GM19025 (cell line): ENCODE results near the gene ROPN1.

Experiments used
- ATAC-seq: cut with Tn5 transposase; IDR thresholded peaks from one replicate; pipeline ENCODE4 v1.9.1; 2021; ENCODE audit warnings: mild to moderate bottlenecking, low read depth, moderate library complexity; ENCODE audit not compliant: unreplicated experiment

The ROPN1 gene

GRCh38 chr3:123951522-123952447 is 40.1 kb downstream of the ROPN1 start:
- ATAC-seq: no peak

DNA sequence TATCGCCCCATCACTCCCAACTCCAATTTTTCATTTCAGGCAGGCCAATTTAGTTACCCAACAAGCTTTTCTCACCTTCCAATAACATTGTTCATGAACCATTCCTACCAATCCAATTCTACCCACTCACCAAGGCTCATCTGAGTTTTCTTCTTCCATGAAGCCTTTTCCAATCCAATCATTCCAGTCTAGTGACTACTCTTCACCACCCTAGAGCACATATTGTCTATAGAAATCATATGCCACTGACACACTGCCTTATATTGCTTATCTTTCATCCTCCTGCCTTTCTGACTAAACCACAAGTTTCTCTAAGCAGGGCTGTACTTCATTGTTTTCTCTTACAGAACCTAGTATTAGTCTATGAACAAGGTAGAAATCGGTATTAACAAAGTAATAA is 42.3 kb downstream of the ROPN1 start:
- no peak for ATAC-seq

- ATAC-seq: no peak
These were observed 43.5 kb downstream of the ROPN1 start for GRCh38 chr3:123948449-123948848.

DNA sequence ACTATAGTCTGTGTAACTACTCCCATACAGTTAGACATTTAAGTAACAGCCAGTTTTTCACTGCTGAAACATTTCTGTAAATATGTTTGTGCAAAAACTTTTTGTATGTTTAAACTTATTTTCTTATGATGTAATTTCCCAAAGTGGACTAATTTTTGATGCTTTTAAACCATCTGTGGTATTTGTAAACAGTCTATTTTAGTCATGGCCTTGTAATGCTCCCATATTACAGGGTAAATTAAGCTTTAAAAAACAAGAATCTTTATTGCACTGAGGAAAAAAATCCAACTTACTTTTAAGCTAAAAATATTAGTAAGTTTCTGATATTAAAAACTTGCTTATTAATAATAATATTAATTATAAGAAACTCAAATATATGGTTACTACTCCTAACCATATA is 44.4 kb downstream of the ROPN1 start:
- no peak for ATAC-seq

- no peak for ATAC-seq
These were observed 50.4 kb downstream of the ROPN1 start for GRCh38 chr3:123941542-123941941.

GRCh38 chr3:123941121-123941520 is 50.8 kb downstream of the ROPN1 start:
- ATAC-seq: no peak

- no peak for ATAC-seq
These were observed 52.2 kb downstream of the ROPN1 start for GRCh38 chr3:123939706-123940105.

GRCh38 chr3:123936400-123936799 is 55.5 kb downstream of the ROPN1 start:
- ATAC-seq: no peak

GRCh38 chr3:123935830-123936229 is 56.1 kb downstream of the ROPN1 start:
- ATAC-seq: no peak

- no peak for ATAC-seq
These were observed 57.7 kb downstream of the ROPN1 start for GRCh38 chr3:123934250-123934649.

DNA sequence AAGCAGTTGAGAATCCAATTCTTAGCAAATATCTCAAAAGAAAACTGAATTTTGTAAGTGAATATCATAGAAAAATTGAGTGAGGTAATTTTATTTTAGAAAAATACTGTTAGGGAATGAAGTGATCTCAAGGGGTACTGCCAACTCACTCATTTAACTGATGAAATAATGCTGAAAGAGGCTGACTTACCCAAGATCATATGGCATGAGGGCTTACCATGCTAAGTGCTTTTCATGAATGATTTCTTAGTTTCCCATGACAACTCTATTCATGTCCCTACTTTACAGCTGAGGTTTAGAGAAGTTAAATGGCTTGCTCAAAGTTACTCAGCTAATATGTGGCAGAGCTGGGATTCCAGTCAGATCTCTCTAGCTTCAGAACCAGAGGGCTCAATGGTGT is 61.5 kb downstream of the ROPN1 start:
- no peak for ATAC-seq

- ATAC-seq: no peak
These were observed 62.6 kb downstream of the ROPN1 start for GRCh38 chr3:123929325-123929724.

GRCh38 chr3:123926396-123926795 is 65.5 kb downstream of the ROPN1 start:
- ATAC-seq: no peak

DNA sequence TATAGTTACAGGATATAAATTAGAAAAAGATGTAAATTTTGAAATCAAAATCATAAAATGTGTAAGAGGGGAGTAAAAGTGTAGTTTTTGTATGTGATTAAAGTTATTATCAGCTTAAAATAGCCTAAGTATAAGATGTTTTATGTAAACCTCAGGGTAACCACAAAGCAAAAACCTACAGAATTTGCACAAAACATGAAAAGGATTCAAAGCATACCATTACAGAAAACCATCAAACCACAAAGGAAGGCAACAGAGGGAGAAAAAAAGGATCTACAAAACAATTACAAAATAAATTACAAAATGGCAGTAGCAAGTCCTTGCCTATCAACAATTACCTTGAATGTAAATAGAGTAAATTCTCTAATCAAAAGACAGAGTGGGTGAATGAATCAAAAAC is 71.1 kb downstream of the ROPN1 start:
- no peak for ATAC-seq

DNA sequence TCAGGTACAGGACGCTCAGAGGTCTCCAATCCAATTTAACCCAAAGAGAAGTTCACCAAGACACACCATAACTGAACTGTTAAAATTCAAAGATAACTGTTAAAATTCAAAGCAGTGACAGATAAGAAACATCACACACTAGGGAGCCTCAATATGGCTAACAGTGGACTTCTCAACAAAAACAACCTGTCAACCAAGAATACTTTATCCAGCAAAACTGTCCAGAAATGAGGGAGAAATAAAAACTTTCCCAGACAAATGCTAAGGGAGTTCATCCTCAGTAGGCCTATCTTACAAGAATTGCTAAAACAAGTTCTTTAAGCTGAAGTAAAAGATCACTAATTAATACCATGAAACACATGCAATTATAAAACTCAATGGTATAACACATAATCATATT is 71.5 kb downstream of the ROPN1 start:
- no peak for ATAC-seq

- ATAC-seq: no peak
These were observed 72.6 kb downstream of the ROPN1 start for GRCh38 chr3:123919353-123919752.
